Measurements from ENCODE around the gene FAM241B.

FAM241B gene

DNA sequence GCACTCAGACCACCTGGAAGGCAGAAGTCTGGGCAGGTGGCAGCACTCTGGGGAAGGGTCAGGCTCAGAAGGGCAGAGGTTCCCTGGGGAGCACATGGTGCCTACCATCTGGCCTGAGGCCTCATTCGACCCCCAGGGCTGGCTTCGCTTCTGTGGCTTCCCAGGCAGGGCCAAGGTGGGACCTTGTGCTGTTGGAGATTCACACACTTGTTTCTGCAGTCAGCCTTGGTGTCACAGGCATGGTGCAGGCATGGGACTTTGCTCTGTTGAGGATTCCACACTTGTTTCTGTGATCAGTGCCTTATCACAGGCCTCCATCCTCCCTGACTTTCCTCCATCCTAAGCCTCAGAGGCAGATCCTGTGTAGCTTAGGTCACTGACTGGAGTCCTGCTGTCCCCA is 11.3 kb upstream of the FAM241B start:
- Histone ChIP-seq H3K4me3 (ENCODE audit: low read depth in 1 of 5, low read length in 5 of 5) (no peak overlapping the region), H3K27me3 (ENCODE audit: control insufficient read depth in 5 of 5, insufficient read depth in 4 of 5, low read length in 5 of 5) (peaks cover 0 to 9% (median 0%) of the 10 kb centered on the region in 5 donors), H3K36me3 (ENCODE audit: control insufficient read depth in 5 of 5, insufficient read depth in 5 of 5, low read length in 5 of 5) (no peaks in the 10 kb centered on the region), H3K9me3 (ENCODE audit: control insufficient read depth in 5 of 5, low read length in 5 of 5) (peaks cover 0 to 6% (median 4%) of the 10 kb centered on the region in 5 donors), H3K9ac (ENCODE audit: low read length in 5 of 5) (no peak overlapping the region), H3K4me1 (ENCODE audit: control insufficient read depth in 5 of 5, insufficient read depth in 5 of 5, low read length in 5 of 5) (no peaks in the 10 kb centered on the region), H3K27ac (ENCODE audit: low read depth, low read length) (no peak overlapping the region)

DNA sequence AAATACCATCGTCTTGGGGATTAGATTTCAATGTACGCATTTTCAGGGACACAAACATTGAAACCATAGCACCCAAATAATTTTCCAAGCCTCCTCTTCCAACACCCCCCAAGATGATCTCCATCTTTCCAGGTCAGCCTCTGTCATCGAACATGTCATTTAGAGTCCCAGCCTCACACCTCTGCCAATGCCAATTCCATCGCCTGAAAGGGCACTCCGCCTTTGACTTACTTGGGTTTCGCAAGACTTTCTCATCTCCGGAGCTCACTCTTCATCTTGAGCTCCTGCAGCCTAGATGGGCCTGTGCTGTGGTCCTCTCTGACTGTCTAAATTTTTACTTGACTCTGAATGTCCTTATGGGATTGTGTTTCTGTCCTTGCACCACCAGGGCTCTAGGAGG is 10.4 kb upstream of the FAM241B start:
- no peak overlapping the region for H3K4me3 ChIP-seq (ENCODE audit: low read depth in 1 of 5, low read length in 5 of 5)
- no peaks in the 10 kb centered on the region for H3K4me1 ChIP-seq (ENCODE audit: control insufficient read depth in 5 of 5, insufficient read depth in 5 of 5, low read length in 5 of 5)
- H3K27ac ChIP-seq (ENCODE audit: low read depth, low read length): no peak overlapping the region
- peaks cover 0 to 3% (median 0%) of the 10 kb centered on the region in 5 donors for H3K9me3 ChIP-seq (ENCODE audit: control insufficient read depth in 5 of 5, low read length in 5 of 5)
- H3K27me3 ChIP-seq (ENCODE audit: control insufficient read depth in 5 of 5, insufficient read depth in 4 of 5, low read length in 5 of 5): peaks cover 0 to 9% (median 0%) of the 10 kb centered on the region in 5 donors
- no peak overlapping the region for H3K9ac ChIP-seq (ENCODE audit: low read length in 5 of 5)
- H3K36me3 ChIP-seq (ENCODE audit: control insufficient read depth in 5 of 5, insufficient read depth in 5 of 5, low read length in 5 of 5): no peaks in the 10 kb centered on the region

DNA sequence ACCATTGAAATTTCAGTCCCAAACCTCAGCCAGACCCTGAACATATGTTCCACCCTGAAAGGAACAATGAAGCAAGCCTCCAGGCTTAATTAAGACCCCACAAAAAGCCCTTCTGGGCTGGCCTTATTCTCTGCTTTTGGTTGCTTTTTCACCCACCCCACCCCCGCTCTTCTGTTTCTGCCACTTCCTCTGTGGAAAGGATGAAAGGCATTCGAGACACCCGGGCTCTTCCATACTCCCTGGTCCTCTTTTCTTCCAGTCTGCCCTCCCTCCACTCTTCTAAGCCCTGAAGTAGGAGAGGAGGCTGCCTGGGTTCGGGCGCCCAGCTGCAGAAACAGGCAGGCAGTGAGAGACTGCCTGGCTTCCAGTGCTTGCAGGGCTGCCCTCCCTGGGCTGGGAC is 9.4 kb upstream of the FAM241B start:
- Histone ChIP-seq H3K4me1 (ENCODE audit: control insufficient read depth in 5 of 5, insufficient read depth in 5 of 5, low read length in 5 of 5) (no peaks in the 10 kb centered on the region), H3K27ac (ENCODE audit: low read depth, low read length) (no peak overlapping the region), H3K4me3 (ENCODE audit: low read depth in 1 of 5, low read length in 5 of 5) (no peak overlapping the region), H3K9me3 (ENCODE audit: control insufficient read depth in 5 of 5, low read length in 5 of 5) (peaks cover 0 to 3% (median 0%) of the 10 kb centered on the region in 5 donors), H3K27me3 (ENCODE audit: control insufficient read depth in 5 of 5, insufficient read depth in 4 of 5, low read length in 5 of 5) (peaks cover 0 to 9% (median 0%) of the 10 kb centered on the region in 5 donors), H3K9ac (ENCODE audit: low read length in 5 of 5) (no peak overlapping the region), H3K36me3 (ENCODE audit: control insufficient read depth in 5 of 5, insufficient read depth in 5 of 5, low read length in 5 of 5) (no peaks in the 10 kb centered on the region)

DNA sequence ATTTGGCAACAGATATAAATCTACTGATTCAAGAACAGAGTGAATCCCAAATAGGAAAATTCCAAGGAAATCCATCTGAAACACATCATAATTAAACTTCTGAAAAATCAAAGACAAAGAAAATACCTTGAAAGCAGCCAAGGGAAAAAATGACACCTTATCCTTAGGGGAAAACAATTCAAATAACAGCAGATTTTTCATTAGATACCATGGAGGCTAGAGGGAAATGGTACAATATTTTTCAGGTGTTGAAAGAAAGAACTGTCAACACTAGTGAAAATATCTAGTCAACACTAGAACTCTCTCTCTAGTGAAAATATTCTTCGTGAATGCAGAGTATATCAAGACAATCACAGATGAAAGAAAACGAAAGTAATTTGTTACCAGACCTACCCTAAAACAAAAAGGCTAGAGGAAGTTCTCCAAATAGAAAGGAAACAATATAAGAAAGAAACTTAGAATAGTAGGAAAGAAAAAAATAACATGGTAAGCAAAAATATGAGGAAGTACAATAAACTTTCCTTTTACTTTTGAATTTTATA is 5.7 kb upstream of the FAM241B start:
- H3K9me3 ChIP-seq (ENCODE audit: control insufficient read depth in 5 of 5, low read length in 5 of 5): peaks cover 0 to 3% (median 0%) of the 10 kb centered on the region in 5 donors

DNA sequence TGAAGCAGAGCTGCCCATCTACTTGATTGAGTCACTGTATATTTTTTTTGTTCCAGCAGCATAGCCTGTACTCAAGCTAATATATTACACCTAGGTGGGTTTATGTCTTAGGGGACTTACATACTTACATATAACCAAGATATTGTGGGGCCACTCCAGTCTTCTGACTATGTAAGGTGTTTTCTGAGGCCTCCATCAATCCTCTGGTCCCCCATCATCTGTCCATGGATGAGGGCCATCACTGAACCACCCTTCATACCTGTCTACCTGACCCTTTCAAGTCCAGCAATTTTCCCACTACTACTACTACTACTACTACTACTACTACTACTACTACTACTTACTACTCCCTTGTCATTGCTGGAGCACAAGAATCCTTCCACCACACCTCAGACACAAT is 3.2 kb upstream of the FAM241B start:
- no peak overlapping the region for H3K27ac ChIP-seq (ENCODE audit: low read depth, low read length)
- peaks cover 0 to 12% (median 11%) of the 10 kb centered on the region in 5 donors for H3K4me1 ChIP-seq (ENCODE audit: control insufficient read depth in 5 of 5, insufficient read depth in 5 of 5, low read length in 5 of 5)
- H3K36me3 ChIP-seq (ENCODE audit: control insufficient read depth in 5 of 5, insufficient read depth in 5 of 5, low read length in 5 of 5): no peaks in the 10 kb centered on the region
- H3K27me3 ChIP-seq (ENCODE audit: control insufficient read depth in 5 of 5, insufficient read depth in 4 of 5, low read length in 5 of 5): peaks cover 0 to 15% (median 4%) of the 10 kb centered on the region in 5 donors
- no peak overlapping the region for H3K4me3 ChIP-seq (ENCODE audit: low read depth in 1 of 5, low read length in 5 of 5)
- peaks cover 0 to 2% (median 0%) of the 10 kb centered on the region in 5 donors for H3K9me3 ChIP-seq (ENCODE audit: control insufficient read depth in 5 of 5, low read length in 5 of 5)
- H3K9ac ChIP-seq (ENCODE audit: low read length in 5 of 5): no peak overlapping the region

More for the DNA sequence above, 5.7 kb upstream of the FAM241B start:
- peaks cover 0 to 14% (median 4%) of the 10 kb centered on the region in 5 donors for H3K27me3 ChIP-seq (ENCODE audit: control insufficient read depth in 5 of 5, insufficient read depth in 4 of 5, low read length in 5 of 5)
- H3K27ac ChIP-seq (ENCODE audit: low read depth, low read length): no peak overlapping the region
- H3K4me3 ChIP-seq (ENCODE audit: low read depth in 1 of 5, low read length in 5 of 5): no peak overlapping the region
- H3K36me3 ChIP-seq (ENCODE audit: control insufficient read depth in 5 of 5, insufficient read depth in 5 of 5, low read length in 5 of 5): no peaks in the 10 kb centered on the region
- H3K9ac ChIP-seq (ENCODE audit: low read length in 5 of 5): no peak overlapping the region
- H3K4me1 ChIP-seq (ENCODE audit: control insufficient read depth in 5 of 5, insufficient read depth in 5 of 5, low read length in 5 of 5): no peaks in the 10 kb centered on the region

DNA sequence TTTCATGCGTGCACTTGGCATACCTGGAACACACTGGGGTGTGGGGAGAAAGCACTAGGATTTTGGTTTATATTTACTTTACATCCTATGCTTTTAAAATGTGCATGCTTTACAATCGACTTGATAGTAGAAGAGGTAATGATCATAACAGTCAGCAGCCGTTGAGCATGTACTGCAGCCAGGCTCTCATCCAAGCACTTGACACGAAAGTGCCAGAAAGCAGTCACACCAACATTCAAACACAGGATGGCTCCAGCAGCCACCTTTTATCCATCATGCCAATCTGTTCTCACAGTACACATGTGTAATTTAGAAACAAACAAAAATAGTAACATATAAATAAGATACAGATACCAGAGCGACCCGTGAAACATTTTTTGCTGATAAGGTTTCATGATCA is 1.2 kb upstream of the FAM241B start:
- Histone ChIP-seq H3K9ac (ENCODE audit: low read length in 5 of 5) (no peak overlapping the region), H3K4me3 (ENCODE audit: low read depth in 1 of 5, low read length in 5 of 5) (no peak overlapping the region), H3K36me3 (ENCODE audit: control insufficient read depth in 5 of 5, insufficient read depth in 5 of 5, low read length in 5 of 5) (peaks cover 0 to 7% (median 0%) of the 10 kb centered on the region in 5 donors), H3K27me3 (ENCODE audit: control insufficient read depth in 5 of 5, insufficient read depth in 4 of 5, low read length in 5 of 5) (peaks cover 0 to 12% (median 4%) of the 10 kb centered on the region in 5 donors), H3K4me1 (ENCODE audit: control insufficient read depth in 5 of 5, insufficient read depth in 5 of 5, low read length in 5 of 5) (peaks cover 0 to 12% (median 11%) of the 10 kb centered on the region in 5 donors), H3K9me3 (ENCODE audit: control insufficient read depth in 5 of 5, low read length in 5 of 5) (peaks cover 0 to under 1% (median 0%) of the 10 kb centered on the region in 5 donors), H3K27ac (ENCODE audit: low read depth, low read length) (no peak overlapping the region)

DNA sequence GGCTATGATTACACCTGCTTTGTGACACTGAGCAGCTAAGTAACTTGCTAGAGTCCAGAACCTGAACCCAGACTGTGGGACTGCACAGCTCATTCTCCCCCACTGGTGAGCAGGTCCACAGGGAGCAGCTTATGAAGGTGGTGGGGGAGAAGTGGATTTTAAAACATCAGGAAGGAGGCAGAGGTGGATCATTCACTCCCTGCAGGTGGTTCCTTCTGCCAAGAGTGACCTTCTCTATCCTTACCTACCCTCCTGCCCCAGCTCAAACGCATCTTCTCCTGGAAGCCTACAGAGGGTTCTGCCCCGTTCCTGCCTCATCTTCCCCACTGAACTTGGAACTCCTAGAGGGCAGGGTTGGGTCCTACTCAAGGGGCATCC is 539 bp upstream of the FAM241B start:
- Histone ChIP-seq H3K9me3 (ENCODE audit: control insufficient read depth in 5 of 5, low read length in 5 of 5) (no peaks in the 10 kb centered on the region), H3K27ac (ENCODE audit: low read depth, low read length) (no peak overlapping the region), H3K4me3 (ENCODE audit: low read depth in 1 of 5, low read length in 5 of 5) (peak overlapping the region in 4 of 5 donors; percentile 27 to 65 (median 52)), H3K36me3 (ENCODE audit: control insufficient read depth in 5 of 5, insufficient read depth in 5 of 5, low read length in 5 of 5) (peaks cover 0 to 7% (median 0%) of the 10 kb centered on the region in 5 donors), H3K4me1 (ENCODE audit: control insufficient read depth in 5 of 5, insufficient read depth in 5 of 5, low read length in 5 of 5) (peaks cover 0 to 12% (median 11%) of the 10 kb centered on the region in 5 donors), H3K9ac (ENCODE audit: low read length in 5 of 5) (peak overlapping the region in 1 of 5 donors; percentile 27), H3K27me3 (ENCODE audit: control insufficient read depth in 5 of 5, insufficient read depth in 4 of 5, low read length in 5 of 5) (peaks cover 0 to 12% (median 4%) of the 10 kb centered on the region in 5 donors)

DNA sequence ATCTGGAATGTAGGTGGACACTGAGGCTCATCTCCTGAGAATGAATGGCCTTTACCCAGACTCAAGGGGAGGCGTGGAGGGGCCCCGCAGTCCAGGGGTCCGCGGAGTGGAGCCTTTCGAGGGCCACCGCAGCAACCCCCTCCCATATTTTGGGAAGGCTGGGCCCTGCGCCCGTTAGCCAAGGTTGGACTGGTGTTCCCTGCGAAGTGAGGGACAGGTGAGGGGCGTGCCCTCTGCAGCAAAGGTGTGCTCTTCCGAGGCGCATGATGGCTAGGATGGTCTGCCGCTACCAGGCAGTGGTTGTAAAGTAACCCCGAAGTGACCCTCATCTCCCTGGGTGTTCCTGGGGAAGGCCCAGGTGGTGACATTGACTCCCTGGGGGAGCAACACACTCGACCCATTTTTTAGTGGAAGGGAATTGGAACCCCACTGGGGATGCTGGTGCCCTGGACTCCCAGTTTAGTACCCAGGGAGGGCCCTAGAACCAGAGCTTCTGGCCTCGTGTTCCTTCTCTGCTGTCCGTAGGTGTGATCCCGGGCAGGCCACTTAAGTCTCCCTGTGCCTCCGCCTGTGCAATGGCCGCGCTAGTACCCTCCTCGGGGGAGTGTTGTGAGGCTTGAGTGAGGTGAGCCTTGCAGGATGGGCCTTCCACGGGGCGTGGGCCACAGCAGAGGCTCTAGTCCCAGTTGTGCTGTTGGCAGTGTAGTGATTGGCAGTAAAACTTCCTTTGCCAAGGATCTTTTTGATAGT is 779 bp downstream of the FAM241B start:
- no peak overlapping the region for H3K27ac ChIP-seq (ENCODE audit: low read depth, low read length)
- peaks cover 0 to 7% (median 0%) of the 10 kb centered on the region in 5 donors for H3K36me3 ChIP-seq (ENCODE audit: control insufficient read depth in 5 of 5, insufficient read depth in 5 of 5, low read length in 5 of 5)
- H3K9ac ChIP-seq (ENCODE audit: low read length in 5 of 5): peak overlapping the region in 2 of 5 donors; percentile 34 to 43
- peak overlapping the region in 4 of 5 donors; percentile 39 to 65 (median 53) for H3K4me3 ChIP-seq (ENCODE audit: low read depth in 1 of 5, low read length in 5 of 5)
- H3K9me3 ChIP-seq (ENCODE audit: control insufficient read depth in 5 of 5, low read length in 5 of 5): no peaks in the 10 kb centered on the region
- peaks cover 0 to 12% (median 11%) of the 10 kb centered on the region in 5 donors for H3K4me1 ChIP-seq (ENCODE audit: control insufficient read depth in 5 of 5, insufficient read depth in 5 of 5, low read length in 5 of 5)
- peaks cover 0 to 12% (median 4%) of the 10 kb centered on the region in 5 donors for H3K27me3 ChIP-seq (ENCODE audit: control insufficient read depth in 5 of 5, insufficient read depth in 4 of 5, low read length in 5 of 5)

DNA sequence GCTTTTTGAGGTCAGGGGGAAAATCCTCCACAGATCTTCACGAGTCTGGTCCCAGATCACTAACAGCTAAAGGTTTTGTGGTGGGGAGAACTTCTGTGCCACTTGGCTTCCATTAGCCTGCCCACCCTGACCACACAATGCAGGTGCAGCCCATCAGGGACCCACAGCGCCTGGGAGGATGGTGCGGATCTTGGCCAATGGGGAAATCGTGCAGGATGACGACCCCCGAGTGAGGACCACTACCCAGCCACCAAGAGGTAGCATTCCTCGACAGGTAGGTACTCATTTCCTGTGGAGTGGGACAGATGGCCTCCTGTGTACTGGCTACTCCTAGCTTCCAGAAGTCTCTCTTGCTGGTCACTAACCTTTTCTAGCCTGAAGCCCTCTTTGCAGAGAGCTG is 1.5 kb downstream of the FAM241B start:
- no peaks in the 10 kb centered on the region for H3K9me3 ChIP-seq (ENCODE audit: control insufficient read depth in 5 of 5, low read length in 5 of 5)
- no peak overlapping the region for H3K27ac ChIP-seq (ENCODE audit: low read depth, low read length)
- H3K4me3 ChIP-seq (ENCODE audit: low read depth in 1 of 5, low read length in 5 of 5): no peak overlapping the region
- H3K9ac ChIP-seq (ENCODE audit: low read length in 5 of 5): no peak overlapping the region
- peaks cover 0 to 7% (median 0%) of the 10 kb centered on the region in 5 donors for H3K36me3 ChIP-seq (ENCODE audit: control insufficient read depth in 5 of 5, insufficient read depth in 5 of 5, low read length in 5 of 5)
- peaks cover 0 to 12% (median 4%) of the 10 kb centered on the region in 5 donors for H3K27me3 ChIP-seq (ENCODE audit: control insufficient read depth in 5 of 5, insufficient read depth in 4 of 5, low read length in 5 of 5)
- H3K4me1 ChIP-seq (ENCODE audit: control insufficient read depth in 5 of 5, insufficient read depth in 5 of 5, low read length in 5 of 5): peaks cover 0 to 12% (median 11%) of the 10 kb centered on the region in 5 donors

Measured in subcutaneous abdominal adipose tissue (tissue), 5 donors.